SU-DHL-6 (cell line): ENCODE results near the gene CLCN7.

Experiments used
- CTCF ChIP-seq: fragments of 200-600 bp; sonication (generic); IDR thresholded peaks from one replicate; pipeline ENCODE4 v1.5.1; 2017; ENCODE audit warnings: antibody characterized with exemption, mild to moderate bottlenecking, low read length, moderate library complexity; ENCODE audit not compliant: insufficient read depth, poor library complexity, severe bottlenecking
- EZH2phosphoT487 ChIP-seq: fragments of 200-600 bp; sonication (generic), shearing (Covaris generic); conservative IDR thresholded peaks from 2 replicates; pipeline ENCODE4 v1.6.1; 2018; ENCODE audit warnings: mild to moderate bottlenecking, antibody characterized with exemption, low read length, moderate library complexity, mixed read lengths

- no peak for TF ChIP-seq CTCF
- no peak for TF ChIP-seq EZH2phosphoT487
These were observed 25.5 kb downstream of the CLCN7 start for GRCh38 chr16:1449201-1449788.
